GM21360 (cell line): ENCODE results near the gene PAN2.

Experiments
- ATAC-seq: cut with Tn5 transposase; IDR thresholded peaks from one replicate; pipeline ENCODE4 v1.9.1; 2021; ENCODE audit warnings: mild to moderate bottlenecking, moderate library complexity; ENCODE audit not compliant: unreplicated experiment

Gene PAN2, protein sequence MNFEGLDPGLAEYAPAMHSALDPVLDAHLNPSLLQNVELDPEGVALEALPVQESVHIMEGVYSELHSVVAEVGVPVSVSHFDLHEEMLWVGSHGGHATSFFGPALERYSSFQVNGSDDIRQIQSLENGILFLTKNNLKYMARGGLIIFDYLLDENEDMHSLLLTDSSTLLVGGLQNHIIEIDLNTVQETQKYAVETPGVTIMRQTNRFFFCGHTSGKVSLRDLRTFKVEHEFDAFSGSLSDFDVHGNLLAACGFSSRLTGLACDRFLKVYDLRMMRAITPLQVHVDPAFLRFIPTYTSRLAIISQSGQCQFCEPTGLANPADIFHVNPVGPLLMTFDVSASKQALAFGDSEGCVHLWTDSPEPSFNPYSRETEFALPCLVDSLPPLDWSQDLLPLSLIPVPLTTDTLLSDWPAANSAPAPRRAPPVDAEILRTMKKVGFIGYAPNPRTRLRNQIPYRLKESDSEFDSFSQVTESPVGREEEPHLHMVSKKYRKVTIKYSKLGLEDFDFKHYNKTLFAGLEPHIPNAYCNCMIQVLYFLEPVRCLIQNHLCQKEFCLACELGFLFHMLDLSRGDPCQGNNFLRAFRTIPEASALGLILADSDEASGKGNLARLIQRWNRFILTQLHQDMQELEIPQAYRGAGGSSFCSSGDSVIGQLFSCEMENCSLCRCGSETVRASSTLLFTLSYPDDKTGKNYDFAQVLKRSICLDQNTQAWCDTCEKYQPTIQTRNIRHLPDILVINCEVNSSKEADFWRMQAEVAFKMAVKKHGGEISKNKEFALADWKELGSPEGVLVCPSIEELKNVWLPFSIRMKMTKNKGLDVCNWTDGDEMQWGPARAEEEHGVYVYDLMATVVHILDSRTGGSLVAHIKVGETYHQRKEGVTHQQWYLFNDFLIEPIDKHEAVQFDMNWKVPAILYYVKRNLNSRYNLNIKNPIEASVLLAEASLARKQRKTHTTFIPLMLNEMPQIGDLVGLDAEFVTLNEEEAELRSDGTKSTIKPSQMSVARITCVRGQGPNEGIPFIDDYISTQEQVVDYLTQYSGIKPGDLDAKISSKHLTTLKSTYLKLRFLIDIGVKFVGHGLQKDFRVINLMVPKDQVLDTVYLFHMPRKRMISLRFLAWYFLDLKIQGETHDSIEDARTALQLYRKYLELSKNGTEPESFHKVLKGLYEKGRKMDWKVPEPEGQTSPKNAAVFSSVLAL

DNA sequence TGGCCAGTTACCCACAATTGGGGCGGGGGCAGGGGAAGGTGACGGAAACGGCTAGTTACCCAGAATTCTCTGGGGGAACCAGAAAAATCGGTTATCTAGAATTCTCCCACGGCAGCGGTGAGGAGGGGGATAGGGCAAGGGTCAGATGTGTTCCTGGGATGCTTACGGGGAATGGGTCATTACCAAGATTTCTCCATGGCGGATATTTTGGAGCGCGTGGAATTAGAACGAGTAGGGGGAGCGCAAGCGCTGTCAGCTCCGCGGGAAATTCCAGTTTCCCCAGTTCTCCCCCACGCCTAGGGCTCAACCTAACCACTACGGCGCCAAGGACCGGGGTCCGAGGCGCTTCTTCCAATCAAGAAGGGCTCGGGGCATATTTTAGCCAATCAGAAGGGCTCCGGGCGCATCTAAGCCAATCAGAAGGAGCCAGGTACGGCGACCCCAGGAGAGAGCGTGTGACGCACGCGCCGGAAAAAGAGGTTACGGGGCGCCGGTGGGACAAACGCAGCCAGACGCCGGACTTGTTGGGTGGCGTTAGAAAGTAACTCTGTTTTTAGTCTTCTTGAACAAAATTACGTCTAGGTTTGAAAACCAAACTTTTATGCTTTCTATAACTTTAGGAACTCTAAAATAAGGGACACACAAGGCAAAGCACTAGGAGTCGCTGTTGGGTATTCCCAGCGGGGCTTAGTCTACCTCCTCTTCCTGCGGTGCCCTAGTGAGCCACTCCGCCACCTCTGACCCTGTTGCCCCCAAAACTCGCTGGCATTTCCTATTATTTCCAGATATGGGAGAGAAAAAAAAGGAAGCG, at the start of gene PAN2:
Gene PAN2, minus strand, starts transcription at position 322 of the 811 bp plus-strand sequence. CDS start 906 bp downstream, outside the sequence.
- peak; percentile 86 for ATAC-seq

- no peak for ATAC-seq
Observed at GRCh38 chr12:56382611-56383010, 48.8 kb upstream of the PAN2 start.

- no peak for ATAC-seq
Observed at GRCh38 chr12:56377989-56378316, 44.2 kb upstream of the PAN2 start.

- ATAC-seq, result no peak
Observed at GRCh38 chr12:56377310-56377988, 43.6 kb upstream of the PAN2 start.

GRCh38 chr12:56375598-56376434, 42.0 kb upstream of the PAN2 start:
- ATAC-seq, result peak; percentile 69

DNA sequence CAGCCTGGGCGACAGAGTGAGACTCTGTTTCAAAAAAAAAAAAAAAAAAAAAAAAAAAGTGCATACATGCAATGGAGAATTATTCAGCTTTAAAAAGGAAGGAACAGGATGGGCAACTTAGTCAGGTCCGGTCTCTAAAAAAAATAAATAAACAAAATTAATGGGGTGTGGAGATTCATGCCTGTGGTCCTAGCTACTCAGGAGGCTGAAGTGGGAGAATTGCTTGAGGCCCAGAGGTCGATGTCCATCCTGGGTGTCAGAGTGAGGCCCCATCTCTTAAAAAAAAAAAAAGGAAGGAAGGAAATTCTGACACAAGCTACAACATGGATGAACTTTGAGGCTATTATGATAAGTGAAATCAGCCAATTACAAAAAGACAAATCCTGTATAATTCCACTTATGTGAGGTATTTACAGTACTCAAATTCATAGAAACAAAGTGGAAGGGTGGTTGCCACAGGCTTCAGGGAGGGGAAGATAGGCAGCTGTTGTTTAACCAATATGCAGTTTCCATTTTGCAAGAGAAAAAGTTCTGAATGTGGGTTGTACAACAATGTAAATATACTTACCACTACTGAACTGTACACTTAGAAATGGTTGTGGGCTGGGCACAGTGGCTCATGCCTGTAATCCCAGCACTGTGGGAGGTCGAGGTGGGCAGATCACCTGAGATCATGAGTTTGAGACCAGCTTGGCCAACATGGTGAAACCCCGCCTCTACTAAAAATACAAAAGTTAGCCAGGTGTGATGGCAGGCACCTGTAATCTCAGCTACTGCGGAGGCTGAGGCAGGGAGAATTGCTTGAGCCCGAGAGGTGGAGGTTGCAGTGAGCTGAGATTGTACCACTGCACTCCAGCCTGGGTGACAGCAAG, 41.2 kb upstream of the PAN2 start:
- peak; percentile 32 for ATAC-seq

DNA sequence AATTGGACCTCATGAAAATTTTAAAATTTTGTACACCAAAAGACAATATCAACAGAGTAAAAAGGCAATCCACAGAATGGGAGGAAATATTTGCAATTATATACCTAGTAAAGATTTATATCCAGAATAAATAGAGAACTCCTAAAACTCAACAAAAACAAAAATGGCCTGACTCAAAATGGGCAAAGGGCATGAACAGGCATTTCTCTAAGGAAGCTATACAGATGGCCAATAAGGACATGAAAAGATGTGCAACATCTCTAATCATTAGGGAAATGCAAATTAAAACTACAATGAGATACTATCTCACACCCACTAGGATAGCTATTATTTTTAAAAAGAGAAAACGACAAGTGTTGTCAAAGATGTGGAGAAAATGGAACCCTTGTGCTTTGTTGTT, 39.7 kb upstream of the PAN2 start:
- no peak for ATAC-seq

GRCh38 chr12:56366948-56367347, 33.1 kb upstream of the PAN2 start:
- no peak for ATAC-seq

DNA sequence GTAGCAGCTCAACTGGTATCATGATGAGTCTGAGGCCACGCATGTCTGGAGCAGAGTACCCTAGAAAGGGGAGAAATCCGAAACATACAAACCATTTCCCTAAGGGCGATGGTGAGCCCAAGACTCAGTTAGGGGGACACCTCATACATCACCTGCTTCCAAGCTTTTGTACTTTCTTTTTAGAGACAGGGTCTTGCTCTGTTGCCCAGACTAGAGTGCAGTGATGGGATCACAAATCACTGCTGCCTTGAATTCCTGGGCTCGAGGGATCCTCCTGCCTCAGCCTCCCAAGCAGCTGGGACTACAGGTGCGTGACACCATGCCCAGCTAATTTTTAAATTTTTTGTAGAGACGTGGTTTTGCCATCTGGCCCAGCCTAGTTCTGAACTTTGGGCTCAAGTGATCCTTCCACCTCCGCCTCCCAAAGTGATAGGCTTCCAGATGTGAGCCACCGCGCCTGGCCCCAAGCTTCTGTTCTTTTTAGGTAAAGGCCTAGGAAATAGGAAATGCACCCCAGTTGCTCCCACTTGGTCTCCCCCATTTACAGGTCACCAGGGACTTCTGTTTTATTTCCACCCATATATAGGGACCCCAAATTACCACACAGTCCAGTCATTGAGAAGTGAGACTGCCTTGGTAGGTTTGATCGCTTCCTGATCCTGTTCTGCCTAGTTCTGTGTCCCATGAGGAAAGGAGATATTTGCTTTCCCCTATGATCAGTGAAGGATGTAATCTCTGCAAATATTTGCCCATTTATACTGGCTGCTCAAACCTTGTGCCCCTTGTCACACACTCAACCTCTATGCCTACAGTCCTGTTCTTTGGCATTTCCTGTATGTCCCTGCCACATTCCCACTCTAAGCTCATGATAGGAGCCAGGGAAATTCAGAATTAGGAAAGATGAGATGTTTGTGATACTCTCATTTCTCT, 28.6 kb upstream of the PAN2 start, which contains the start of gene APOF:
Gene APOF, minus strand, starts transcription at position 728 of the 930 bp plus-strand sequence. Its CDS starts 112 bp downstream, at position 616.
- ATAC-seq, result no peak

- no peak for ATAC-seq
Observed at GRCh38 chr12:56361487-56362129, 27.8 kb upstream of the PAN2 start.

DNA sequence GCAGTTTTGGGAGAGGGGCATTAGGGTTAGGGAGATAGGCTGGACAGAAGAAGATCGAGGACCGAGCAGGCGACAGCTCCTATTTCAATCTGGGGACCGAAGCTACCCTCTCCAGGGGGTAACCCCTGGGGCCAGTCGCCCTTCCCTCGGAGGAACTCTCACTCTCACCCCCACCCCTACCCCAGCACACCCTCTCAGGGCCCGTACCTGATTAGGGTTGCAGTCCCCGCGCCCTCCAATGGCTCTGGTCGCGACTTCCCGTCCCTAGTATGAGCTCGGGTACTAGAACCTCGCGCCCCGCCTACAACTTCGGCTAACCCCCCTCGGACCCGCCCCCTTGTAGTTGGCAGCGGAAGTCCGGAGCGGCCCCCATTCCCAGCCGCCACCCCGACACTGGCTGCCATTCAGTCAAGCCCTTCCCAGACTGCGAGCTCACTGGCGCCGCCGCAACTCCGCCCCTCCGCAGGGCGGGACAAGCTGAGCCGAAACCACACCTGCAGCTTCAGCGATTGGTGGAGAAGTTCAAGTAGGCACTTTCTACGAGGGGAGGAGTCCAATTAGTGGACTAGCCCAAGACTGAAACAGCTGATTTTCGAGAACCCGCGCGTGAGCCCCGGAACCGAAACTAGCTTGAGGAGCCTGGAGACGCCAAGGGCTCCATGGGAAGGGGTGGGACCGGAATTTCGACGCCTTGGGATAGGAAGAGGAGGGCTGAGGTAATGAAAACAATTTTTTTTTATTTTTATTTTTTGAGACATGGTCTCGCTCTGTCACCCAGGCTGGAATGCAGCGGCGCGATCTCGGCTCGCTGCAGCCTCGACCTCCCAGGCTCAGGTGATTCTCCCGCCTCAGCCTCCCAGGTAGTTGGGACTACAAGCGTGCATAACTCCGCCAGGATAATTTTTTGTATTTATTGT, 26.3 kb upstream of the PAN2 start, which contains the start of gene STAT2:
Gene STAT2, minus strand, starts transcription at position 257 of the 917 bp plus-strand sequence. CDS start 3,536 bp downstream, outside the sequence.
- ATAC-seq, result peak; percentile 95

GRCh38 chr12:56358836-56359532, 25.2 kb upstream of the PAN2 start:
- ATAC-seq, result no peak

- no peak for ATAC-seq
Observed at GRCh38 chr12:56351325-56351724, 17.5 kb upstream of the PAN2 start.

GRCh38 chr12:56350662-56351061, 16.9 kb upstream of the PAN2 start:
- ATAC-seq, result no peak

GRCh38 chr12:56348776-56349175, 15.0 kb upstream of the PAN2 start:
- no peak for ATAC-seq
